Measurements from ENCODE around the gene PAQR4. TPM values are rescaled to one million over a fixed set of nuclear protein-coding genes. Genes with fewer than 3 reads are reported as not detected.

PAQR4 gene
- total RNA-seq, 1 donor from 2014 or later: 16.2 TPM

GRCh38 chr16:3021449-3022207 lies 52.5 kb downstream of the PAQR4 start:
- no peak for DNase-seq (ENCODE audit: low read depth, low spot score)

- DNase-seq (ENCODE audit: low read depth, low spot score): peak; percentile 85
Measured at GRCh38 chr16:3022208-3022683, 53.1 kb downstream of the PAQR4 start.

- no peak for DNase-seq (ENCODE audit: low read depth, low spot score)
Measured at GRCh38 chr16:3022684-3023414, 53.7 kb downstream of the PAQR4 start.

Other genes with a start within 250 kb of the PAQR4 start
- gene PRSS27, start 249.1 kb upstream of the PAQR4 start, total RNA-seq: 0.07 and 0.33 TPM in 2 replicates
- 38.5 and 43.9 TPM in 2 replicates for gene SRRM2, start 216.7 kb upstream of the PAQR4 start, total RNA-seq
- 166 and 336 TPM in 2 replicates for gene ELOB, start 192.1 kb upstream of the PAQR4 start, total RNA-seq
- not detected in 2 replicates for gene PRSS33, start 181.8 kb upstream of the PAQR4 start, total RNA-seq
- gene PRSS41, start 170.9 kb upstream of the PAQR4 start, total RNA-seq: not detected in 2 replicates
- gene PRSS21, start 152.1 kb upstream of the PAQR4 start, total RNA-seq: 0.73 TPM in 1 of 2 replicates, not detected in the other
- 0.13 TPM in 1 of 2 replicates, not detected in the other for gene ZG16B, start 139.0 kb upstream of the PAQR4 start, total RNA-seq
- not detected in 2 replicates for gene PRSS22, start 111.2 kb upstream of the PAQR4 start, total RNA-seq
- 38.9 and 49.6 TPM in 2 replicates for gene FLYWCH2, start 86.1 kb upstream of the PAQR4 start, total RNA-seq
- gene FLYWCH1, start 57.4 kb upstream of the PAQR4 start, total RNA-seq: 32.5 and 33.4 TPM in 2 replicates
- not detected in 2 replicates for gene KREMEN2, start 5.1 kb upstream of the PAQR4 start, total RNA-seq
- 4.6 and 8.2 TPM in 2 replicates for gene PKMYT1, start 11.1 kb downstream of the PAQR4 start, total RNA-seq
- not detected in 2 replicates for gene CLDN9, start 43.6 kb downstream of the PAQR4 start, total RNA-seq
- not detected in 2 replicates for gene CLDN6, start 48.8 kb downstream of the PAQR4 start, total RNA-seq
- gene TNFRSF12A, start 51.0 kb downstream of the PAQR4 start, total RNA-seq: 158 and 171 TPM in 2 replicates
- gene HCFC1R1, start 54.6 kb downstream of the PAQR4 start, total RNA-seq: 10.0 and 11.5 TPM in 2 replicates
- 24.0 and 32.3 TPM in 2 replicates for gene THOC6, start 54.7 kb downstream of the PAQR4 start, total RNA-seq
- gene BICDL2, start 67.6 kb downstream of the PAQR4 start, total RNA-seq: not detected in 2 replicates
- gene MMP25, start 77.2 kb downstream of the PAQR4 start, total RNA-seq: 0.04 and 0.13 TPM in 2 replicates
- gene IL32, start 96.3 kb downstream of the PAQR4 start, total RNA-seq: 33.7 and 60.3 TPM in 2 replicates
- gene ZSCAN10, start 129.9 kb downstream of the PAQR4 start, total RNA-seq: not detected in 2 replicates
- 21.3 and 22.5 TPM in 2 replicates for gene ZNF205, start 143.2 kb downstream of the PAQR4 start, total RNA-seq
- 4.8 and 5.0 TPM in 2 replicates for gene ZNF213, start 165.7 kb downstream of the PAQR4 start, total RNA-seq
- gene OR1F1, start 218.9 kb downstream of the PAQR4 start, total RNA-seq: 0.13 TPM in 1 of 2 replicates, not detected in the other